Activated CD8-positive, alpha-beta T cell treated with anti-CD3 and anti-CD28 coated beads for 36 hours (primary cell): Measurements from ENCODE around the gene PPIG. TPM values are rescaled to one million over a fixed set of nuclear protein-coding genes. Genes with fewer than 3 reads are reported as not detected.
"Not testable (repeated sequence)": the region's sequence is repeated elsewhere in the genome, so short reads cannot be mapped to it uniquely, and the experiment has no call there.

Experiments used
- ATAC-seq: fragments of 200-7000 bp; cut with Tn5 transposase; one replicate; pipeline ENCODE4 v1.10.0; 2021; ENCODE audit warnings: mild to moderate bottlenecking, moderate library complexity
- CTCF ChIA-PET: fragments of 350-600 bp; sonication (Branson Sonifier 250); formaldehyde crosslinking; loops from one replicate; lab custom pipeline; 2021; ENCODE audit warnings: antibody characterized with exemption; lab: Charles Lee
- POLR2A ChIA-PET: fragments of 350-600 bp; sonication (Branson Sonifier 250); formaldehyde crosslinking; loops from one replicate; lab custom pipeline; 2021; ENCODE audit warnings: antibody characterized with exemption; lab: Charles Lee
- DNase-seq: peaks from one replicate; pipeline ENCODE4 v3.0.0-alpha.2; 2020
- H3K27ac Mint-ChIP-seq: one replicate; pipeline ENCODE4 v1.8.0; 2021; ENCODE audit warnings: mild to moderate bottlenecking, mixed read lengths
- H3K27me3 Mint-ChIP-seq: one replicate; pipeline ENCODE4 v1.8.0; 2021; ENCODE audit warnings: mixed read lengths
- H3K36me3 Mint-ChIP-seq: one replicate; pipeline ENCODE4 v1.8.0; 2021; ENCODE audit warnings: low read depth, mixed read lengths
- H3K4me1 Mint-ChIP-seq: one replicate; pipeline ENCODE4 v1.8.0; 2021; ENCODE audit warnings: low read depth, mixed read lengths
- H3K4me3 Mint-ChIP-seq: one replicate; pipeline ENCODE4 v1.8.0; 2021; ENCODE audit warnings: mild to moderate bottlenecking, moderate library complexity, mixed read lengths
- H3K9me3 Mint-ChIP-seq: one replicate; pipeline ENCODE4 v1.8.0; 2021; ENCODE audit warnings: mixed read lengths
- intact Hi-C: fragments of 100-400 bp; cut with micrococcal nuclease; formaldehyde crosslinking; loops from one replicate; pipeline ENCODE4 v1.10.0; 2022
- total RNA-seq, 2 experiments: library from RNA; stranded (reverse); gene quantifications; one replicate each; pipeline ENCODE4 v1.2.3, GENCODE V29; 2021
- TF ChIP-seq, protein P1 (sequence below): fragments of 200-600 bp; IDR thresholded peaks from one replicate; pipeline ENCODE4 v1.8.0; 2022; ENCODE audit warnings: antibody characterized with exemption, mild to moderate bottlenecking

The PPIG gene
- 10 to 100 TPM; 54.9 to 62.0 TPM for total RNA-seq

GRCh38 chr2:169584005-169584877 is at the start of gene PPIG:
TSS of gene PPIG (plus strand) at chr2:169584351. CDS start at chr2:169604042, 19,691 bp downstream.
- POLR2A ChIA-PET = interaction anchor here (0.8 to 3.2 kb wide), 9 partner anchors 11 to 241 kb away, joined by 3 to 19 read pairs (median 3); partner anchors contain the start of genes BBS5 and FASTKD1
- CTCF ChIA-PET = interaction anchor here (0.9 kb wide), 1 partner anchor 11 kb away, joined by 3 read pairs; the partner anchor contains the start of gene FASTKD1

DNA sequence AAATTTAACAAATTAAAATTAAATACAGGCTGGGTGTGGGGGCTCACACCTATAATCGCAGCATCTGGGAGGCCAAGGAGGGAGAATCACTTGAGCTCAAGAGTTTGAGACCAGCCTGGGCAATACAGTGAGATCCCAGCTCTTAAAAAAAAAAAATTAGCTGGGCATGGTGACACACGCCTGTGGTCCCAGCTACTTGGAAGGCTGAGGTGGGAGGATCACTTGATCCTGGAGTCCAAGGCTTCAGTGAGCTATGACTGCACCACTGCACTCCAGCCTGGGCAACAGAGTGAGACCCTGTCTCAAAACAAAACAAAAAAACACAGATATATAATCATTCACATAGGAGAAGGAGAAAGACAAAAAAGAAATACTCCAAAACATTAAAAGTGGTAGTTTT is 44.7 kb upstream of the PPIG start:
- H3K4me3 Mint-ChIP-seq, ATAC-seq, H3K9me3 Mint-ChIP-seq, intact Hi-C loops, H3K4me1 Mint-ChIP-seq, H3K27ac Mint-ChIP-seq, POLR2A ChIA-PET, DNase-seq, H3K27me3 Mint-ChIP-seq: not testable (repeated sequence)
- peaks cover 12% of the 10 kb centered on the region for H3K36me3 Mint-ChIP-seq
- CTCF ChIA-PET = interaction anchor here (0.8 kb wide), 1 partner anchor 11 kb away, joined by 5 read pairs; no protein-coding TSS in a partner anchor

More at GRCh38 chr2:169584005-169584877, at the start of gene PPIG:
- intact Hi-C loops = no loop called here
- Mint-ChIP-seq H3K27ac (peak within 1 kb of the TSS; percentile 99), H3K9me3 (peaks cover 16% of the 10 kb centered on the region), H3K4me3 (peak within 1 kb of the TSS; percentile 99), H3K4me1 (peaks cover 28% of the 10 kb centered on the region), H3K36me3 (peaks cover 28% of the 10 kb centered on the region), H3K27me3 (no peaks in the 10 kb centered on the region)
- TF ChIP-seq, protein P1, sequence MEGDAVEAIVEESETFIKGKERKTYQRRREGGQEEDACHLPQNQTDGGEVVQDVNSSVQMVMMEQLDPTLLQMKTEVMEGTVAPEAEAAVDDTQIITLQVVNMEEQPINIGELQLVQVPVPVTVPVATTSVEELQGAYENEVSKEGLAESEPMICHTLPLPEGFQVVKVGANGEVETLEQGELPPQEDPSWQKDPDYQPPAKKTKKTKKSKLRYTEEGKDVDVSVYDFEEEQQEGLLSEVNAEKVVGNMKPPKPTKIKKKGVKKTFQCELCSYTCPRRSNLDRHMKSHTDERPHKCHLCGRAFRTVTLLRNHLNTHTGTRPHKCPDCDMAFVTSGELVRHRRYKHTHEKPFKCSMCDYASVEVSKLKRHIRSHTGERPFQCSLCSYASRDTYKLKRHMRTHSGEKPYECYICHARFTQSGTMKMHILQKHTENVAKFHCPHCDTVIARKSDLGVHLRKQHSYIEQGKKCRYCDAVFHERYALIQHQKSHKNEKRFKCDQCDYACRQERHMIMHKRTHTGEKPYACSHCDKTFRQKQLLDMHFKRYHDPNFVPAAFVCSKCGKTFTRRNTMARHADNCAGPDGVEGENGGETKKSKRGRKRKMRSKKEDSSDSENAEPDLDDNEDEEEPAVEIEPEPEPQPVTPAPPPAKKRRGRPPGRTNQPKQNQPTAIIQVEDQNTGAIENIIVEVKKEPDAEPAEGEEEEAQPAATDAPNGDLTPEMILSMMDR = no peak
- peak; percentile 95 for ATAC-seq
- DNase-seq = peak; percentile 95

- ATAC-seq (no peak), DNase-seq (no peak)
- Mint-ChIP-seq H3K4me1 (no peaks in the 10 kb centered on the region), H3K9me3 (no peaks in the 10 kb centered on the region), H3K27me3 (no peaks in the 10 kb centered on the region), H3K36me3 (peaks cover 14% of the 10 kb centered on the region), H3K4me3 (no peak overlapping the region), H3K27ac (no peak overlapping the region)
- CTCF ChIA-PET = no interaction called here
- TF ChIP-seq, protein P1 = no peak
- POLR2A ChIA-PET = no interaction called here
- intact Hi-C loops = no loop called here
Measured at GRCh38 chr2:169540146-169540545, 44.0 kb upstream of the PPIG start.

DNA sequence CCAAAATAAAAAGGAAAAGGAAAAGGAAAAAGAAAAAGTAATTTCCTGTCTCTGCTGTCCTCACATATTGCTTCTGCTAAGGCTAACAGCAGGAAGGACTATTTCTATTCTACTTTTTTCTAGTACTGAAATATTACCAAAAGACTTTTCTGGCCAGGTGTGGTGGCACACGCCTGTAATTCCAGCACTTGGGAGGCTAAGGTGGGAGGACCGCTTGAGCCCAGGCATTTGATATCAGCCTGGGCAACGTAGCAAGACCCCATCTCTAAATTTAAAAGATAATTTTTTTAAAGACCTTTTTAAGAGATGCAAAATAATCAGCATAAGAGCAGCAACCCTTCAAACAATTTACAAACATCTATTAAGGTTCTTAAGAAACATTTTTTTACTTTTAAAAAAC is 41.7 kb upstream of the PPIG start:
- DNase-seq (no peak), ATAC-seq (no peak)
- no peak overlapping the region for H3K27ac Mint-ChIP-seq
- POLR2A ChIA-PET = no interaction called here
- no peaks in the 10 kb centered on the region for H3K9me3 Mint-ChIP-seq
- H3K36me3 Mint-ChIP-seq = peaks cover 21% of the 10 kb centered on the region
- TF ChIP-seq, protein P1 = no peak
- H3K4me3 Mint-ChIP-seq = no peak overlapping the region
- H3K27me3 Mint-ChIP-seq = no peaks in the 10 kb centered on the region
- CTCF ChIA-PET = no interaction called here
- intact Hi-C loops = no loop called here
- H3K4me1 Mint-ChIP-seq = peaks cover 6% of the 10 kb centered on the region

DNA sequence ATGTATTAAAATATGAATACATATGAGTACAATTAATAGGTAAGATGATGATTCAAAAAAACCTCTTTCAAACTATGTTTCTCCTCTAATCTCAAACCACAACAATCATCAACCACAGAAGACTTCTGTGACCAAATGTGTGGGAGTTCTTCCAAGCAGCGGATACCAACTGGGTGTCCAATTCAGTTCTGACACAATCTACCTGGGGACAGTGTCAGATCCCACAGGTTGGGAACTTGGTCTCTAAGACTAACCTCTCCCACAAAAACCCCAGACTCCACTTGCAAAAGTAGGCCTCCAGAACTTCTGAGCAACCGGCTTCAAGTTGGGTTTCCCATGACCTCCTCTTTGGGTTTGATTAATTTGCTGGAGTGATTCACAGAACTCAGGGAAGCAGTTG is 37.4 kb upstream of the PPIG start:
- POLR2A ChIA-PET = interaction anchor here (1.2 kb wide), 1 partner anchor 26 kb away, joined by 3 read pairs; the partner anchor contains the start of gene FASTKD1
- Mint-ChIP-seq H3K36me3 (peaks cover 27% of the 10 kb centered on the region), H3K27me3 (no peaks in the 10 kb centered on the region), H3K4me3 (no peak overlapping the region), H3K27ac (no peak overlapping the region), H3K9me3 (no peaks in the 10 kb centered on the region), H3K4me1 (peaks cover 6% of the 10 kb centered on the region)
- ATAC-seq (no peak), DNase-seq (no peak)
- TF ChIP-seq, protein P1 = no peak
- intact Hi-C loops = no loop called here
- CTCF ChIA-PET = no interaction called here
